Prostate gland (tissue), 2 donors: Measurements from ENCODE around the gene CDHR2. TPM values are rescaled to one million over a fixed set of nuclear protein-coding genes. Genes with fewer than 3 reads are reported as not detected.

ENCODE experiments used
- DNase-seq: peaks from one replicate; pipeline ENCODE4 v3.0.0-alpha.2; 2019; ENCODE audit warnings: low spot score
- H3K27ac ChIP-seq, 2 donors: fragments of 200-600 bp; sonication (generic); 2 replicates each; pipeline ENCODE4 v1.5.1; 2017 to 2019
- H3K27me3 ChIP-seq: fragments of 200-600 bp; sonication (generic); replicated peaks from 2 replicates; pipeline ENCODE4 v1.5.1; 2019; ENCODE audit not compliant: insufficient read depth
- H3K36me3 ChIP-seq, 2 donors: fragments of 200-600 bp; sonication (generic); 1 replicate in 1 of 2; 2 replicates in 1 of 2; pipeline versions ENCODE4 v1.5.1 to v1.8.1; 2017 to 2019
- H3K4me1 ChIP-seq: fragments of 200-600 bp; sonication (generic); replicated peaks from 2 replicates; pipeline ENCODE4 v1.5.1; 2019
- H3K4me3 ChIP-seq, 2 donors: fragments of 200-600 bp; sonication (generic); 2 replicates each; pipeline ENCODE4 v1.5.1; 2017 to 2019
- H3K9me3 ChIP-seq: fragments of 200-600 bp; sonication (generic); 2 replicates; pipeline ENCODE4 v1.5.1; 2017
- POLR2A ChIP-seq: fragments of 450-650 bp; IDR thresholded peaks from one replicate; pipeline ENCODE4 v1.6.1; 2016; ENCODE audit warnings: antibody characterized with exemption, mild to moderate bottlenecking
- POLR2AphosphoS5 ChIP-seq: sonication (generic); formaldehyde crosslinking; IDR thresholded peaks from one replicate; pipeline ENCODE4 v1.6.1; 2017; ENCODE audit warnings: antibody characterized with exemption
- WGBS: methylation state at CpG from one replicate; pipeline ENCODE4 v1.1.5; 2018; 5-methylcytosine and 5-hydroxymethylcytosine counted together
- intact Hi-C: fragments of 100-400 bp; cut with DNase I; formaldehyde crosslinking; loops from one replicate; pipeline ENCODE4 v1.14.2; 2022
- total RNA-seq, 2 donors: library from RNA; depleted of rRNA; stranded (reverse); fragments of >200 nt; gene quantifications; one replicate each; pipeline ENCODE4 v1.1.0, GENCODE V29; 2016
- TF ChIP-seq, protein P1 (sequence below), 4 experiments: fragments of 200-600 bp in 2 of 4; fragments of 450-650 bp in 2 of 4; sonication (generic) in 2 of 4; IDR thresholded peaks; 1 replicate in 3 of 4; 2 replicates in 1 of 4; pipeline ENCODE4 v1.5.1; 2016 to 2019; ENCODE audit warnings: antibody characterized with exemption in 4 of 4, mild to moderate bottlenecking in 2 of 4, moderate library complexity in 2 of 4

CDHR2 gene
- total RNA-seq, 2 donors from 2014 or later, result 1.1 TPM; not detected in 1

DNA sequence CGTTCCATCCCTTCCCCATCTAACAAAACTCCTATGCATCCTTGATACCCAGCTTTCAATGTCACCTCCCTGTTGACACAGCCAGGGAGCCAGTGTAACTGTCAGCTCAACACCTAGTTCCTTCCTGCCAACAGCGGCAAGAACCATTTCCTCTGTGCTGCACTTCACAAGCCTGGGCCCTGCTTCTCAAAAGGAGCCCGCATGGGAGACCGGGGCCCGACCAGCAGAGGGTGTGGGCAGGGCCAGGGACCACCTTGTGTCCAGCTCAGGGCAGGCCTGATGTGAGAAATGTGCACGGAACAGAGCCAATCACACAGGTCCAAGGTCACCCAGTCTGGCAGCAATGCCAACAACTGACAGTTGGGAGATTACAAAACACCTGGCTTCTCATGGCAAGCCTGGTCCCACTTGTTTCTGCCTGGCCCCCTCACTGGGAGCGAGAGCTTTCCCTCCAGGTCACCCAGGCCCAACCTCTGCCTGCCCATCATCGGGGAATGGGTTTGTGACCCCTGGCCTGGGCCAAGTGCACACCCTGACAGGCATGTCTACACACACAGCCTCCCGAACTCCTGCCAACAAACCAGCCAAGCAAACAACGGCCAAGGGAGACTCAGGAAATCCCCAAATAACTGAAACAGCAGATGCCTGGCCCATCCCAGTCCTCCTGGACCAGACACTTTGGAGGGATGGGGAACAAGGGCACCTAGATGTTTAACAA is 15.1 kb upstream of the CDHR2 start:
- no peaks in the 10 kb centered on the region for H3K9me3 ChIP-seq
- H3K4me1 ChIP-seq, result peaks cover 14% of the 10 kb centered on the region
- no peaks in the 10 kb centered on the region for H3K27me3 ChIP-seq
- intact Hi-C loops, result no loop called here
- H3K36me3 ChIP-seq, result peaks cover 0 to 23% of the 10 kb centered on the region in 2 donors
- DNase-seq, result no peak
- WGBS, result 6% methylated on average over 9 of the region's 10 CpGs
- H3K27ac ChIP-seq, result peak overlapping the region; percentile 98
- TF ChIP-seq, protein P1, sequence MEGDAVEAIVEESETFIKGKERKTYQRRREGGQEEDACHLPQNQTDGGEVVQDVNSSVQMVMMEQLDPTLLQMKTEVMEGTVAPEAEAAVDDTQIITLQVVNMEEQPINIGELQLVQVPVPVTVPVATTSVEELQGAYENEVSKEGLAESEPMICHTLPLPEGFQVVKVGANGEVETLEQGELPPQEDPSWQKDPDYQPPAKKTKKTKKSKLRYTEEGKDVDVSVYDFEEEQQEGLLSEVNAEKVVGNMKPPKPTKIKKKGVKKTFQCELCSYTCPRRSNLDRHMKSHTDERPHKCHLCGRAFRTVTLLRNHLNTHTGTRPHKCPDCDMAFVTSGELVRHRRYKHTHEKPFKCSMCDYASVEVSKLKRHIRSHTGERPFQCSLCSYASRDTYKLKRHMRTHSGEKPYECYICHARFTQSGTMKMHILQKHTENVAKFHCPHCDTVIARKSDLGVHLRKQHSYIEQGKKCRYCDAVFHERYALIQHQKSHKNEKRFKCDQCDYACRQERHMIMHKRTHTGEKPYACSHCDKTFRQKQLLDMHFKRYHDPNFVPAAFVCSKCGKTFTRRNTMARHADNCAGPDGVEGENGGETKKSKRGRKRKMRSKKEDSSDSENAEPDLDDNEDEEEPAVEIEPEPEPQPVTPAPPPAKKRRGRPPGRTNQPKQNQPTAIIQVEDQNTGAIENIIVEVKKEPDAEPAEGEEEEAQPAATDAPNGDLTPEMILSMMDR (IDR thresholded peaks at IDR 0.05), result no peak
- TF ChIP-seq POLR2A (no peak), POLR2AphosphoS5 (no peak)
- H3K4me3 ChIP-seq, result no peak overlapping the region

DNA sequence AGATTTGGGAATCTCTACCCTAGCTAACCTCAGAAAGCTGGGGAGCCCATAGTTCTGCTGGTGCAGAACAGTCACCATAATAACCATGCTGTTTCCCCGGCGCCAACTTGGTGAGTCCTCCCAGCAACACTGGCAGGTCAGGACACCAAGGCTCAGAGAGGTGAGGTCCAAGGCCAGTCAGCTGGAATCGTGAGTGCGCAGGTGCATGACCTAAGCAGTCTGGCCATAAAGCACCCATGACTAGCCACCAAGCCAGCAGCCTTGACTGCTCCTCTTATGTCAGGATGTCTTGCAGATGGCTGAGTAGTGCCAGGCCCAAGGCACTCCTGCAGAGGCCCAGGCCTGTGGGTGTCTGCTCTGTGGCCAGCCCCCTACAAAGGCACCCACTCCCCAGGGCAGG is 14.5 kb upstream of the CDHR2 start:
- intact Hi-C loops, result loop anchor here (5.0 kb wide), 1 partner anchor 117 kb away; the partner anchor contains the start of gene CLTB
- Histone ChIP-seq H3K4me1 (peaks cover 14% of the 10 kb centered on the region), H3K9me3 (no peaks in the 10 kb centered on the region), H3K4me3 (no peak overlapping the region), H3K36me3 (peaks cover 0 to 17% of the 10 kb centered on the region in 2 donors), H3K27ac (peak overlapping the region; percentile 98), H3K27me3 (no peaks in the 10 kb centered on the region)
- TF ChIP-seq, protein P1 (IDR thresholded peaks at IDR 0.05), result no peak
- TF ChIP-seq POLR2AphosphoS5, result no peak
- TF ChIP-seq POLR2A, result no peak
- DNase-seq, result no peak
- whole genome bisulfite sequencing, result 32% methylated on average over 4 of the region's 4 CpGs

DNA sequence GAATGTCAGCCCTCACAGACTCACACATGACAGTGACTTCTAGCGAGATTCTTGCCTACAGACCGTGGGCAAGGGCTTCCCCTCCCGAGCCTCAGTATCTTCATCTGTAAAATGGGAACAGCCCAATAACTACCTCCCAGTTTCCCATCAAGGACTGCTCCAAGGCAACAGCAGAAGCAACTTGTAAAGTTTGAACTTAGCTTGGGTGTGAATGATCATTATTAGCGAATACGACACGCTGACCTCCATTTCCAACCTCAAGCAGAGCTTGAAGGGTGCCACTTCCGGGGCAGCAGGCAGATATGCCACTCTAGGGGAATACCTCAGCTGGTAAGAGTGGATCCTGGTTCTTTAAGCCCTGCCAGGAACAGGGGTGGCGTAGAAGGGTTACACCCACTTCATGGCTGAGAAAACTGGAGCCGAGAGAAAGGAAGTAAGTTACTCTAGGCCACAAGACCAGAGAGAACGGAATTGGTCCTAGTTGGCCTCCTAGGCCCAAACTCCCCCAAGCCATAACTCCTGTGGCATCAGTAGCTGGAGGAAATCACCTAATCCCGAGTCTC is 14.0 kb upstream of the CDHR2 start:
- peaks cover 0 to 15% of the 10 kb centered on the region in 2 donors for H3K36me3 ChIP-seq
- TF ChIP-seq, protein P1 (IDR thresholded peaks at IDR 0.05), result no peak
- TF ChIP-seq POLR2A, result peak; percentile 60
- TF ChIP-seq POLR2AphosphoS5, result peak; percentile 33
- H3K27me3 ChIP-seq, result no peaks in the 10 kb centered on the region
- H3K9me3 ChIP-seq, result no peaks in the 10 kb centered on the region
- peak overlapping the region; percentile 92 to 95 for H3K4me3 ChIP-seq
- DNase-seq, result peak; percentile 40
- 33% methylated on average over 11 of the region's 11 CpGs for WGBS
- H3K4me1 ChIP-seq, result peaks cover 14% of the 10 kb centered on the region
- H3K27ac ChIP-seq, result peak overlapping the region; percentile 98
- intact Hi-C loops, result loop anchor here (5.0 kb wide), 1 partner anchor 118 kb away; the partner anchor contains the start of gene CLTB

DNA sequence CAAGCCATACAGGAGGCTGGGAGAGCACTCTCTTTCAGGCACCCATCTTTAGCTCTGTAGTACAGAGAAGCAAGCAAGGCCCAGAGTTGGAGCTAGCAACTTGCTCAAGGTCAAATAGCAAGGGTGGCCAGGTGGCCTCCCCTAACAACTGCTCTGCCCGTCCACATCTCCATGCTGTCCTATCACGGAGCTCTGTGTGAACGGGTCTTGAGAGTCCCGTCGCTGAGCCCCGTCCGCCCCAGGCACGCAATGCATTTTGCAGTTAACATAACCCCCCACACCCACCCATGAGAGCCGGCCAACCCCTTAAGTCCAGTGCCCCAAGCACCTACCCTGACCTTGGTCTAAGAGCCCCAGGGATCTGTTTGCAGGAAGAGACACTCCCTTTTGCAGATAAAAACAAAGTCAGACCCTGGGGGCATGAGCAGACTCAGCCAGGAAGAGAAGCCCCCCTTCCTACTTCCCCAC is 13.4 kb upstream of the CDHR2 start:
- H3K4me1 ChIP-seq, result peaks cover 14% of the 10 kb centered on the region
- WGBS, result 7% methylated on average over 9 of the region's 9 CpGs
- H3K36me3 ChIP-seq, result peaks cover 0 to 11% of the 10 kb centered on the region in 2 donors
- peak overlapping the region; percentile 98 for H3K27ac ChIP-seq
- no peaks in the 10 kb centered on the region for H3K9me3 ChIP-seq
- TF ChIP-seq POLR2AphosphoS5, result no peak
- TF ChIP-seq, protein P1 (IDR thresholded peaks at IDR 0.05), result no peak
- TF ChIP-seq POLR2A, result no peak
- peak overlapping the region; percentile 92 to 95 for H3K4me3 ChIP-seq
- intact Hi-C loops, result loop anchor here (2.0 to 5.0 kb wide), 2 partner anchors 87 to 118 kb away; partner anchors contain the start of genes CLTB and FAF2
- no peaks in the 10 kb centered on the region for H3K27me3 ChIP-seq
- no peak for DNase-seq
